ENCODE results near the gene PHF21A. TPM values are rescaled to one million over a fixed set of nuclear protein-coding genes. Genes with fewer than 3 reads are reported as not detected.

PHF21A gene
- total and polyA plus RNA-seq, 2 of the 13 experiments (the other 11 are each of a cell fraction or from before 2014, with no cell fraction given): 4.1 to 34.6 TPM

- 0 out of 2 replicates have a peak, but pooled peaks have one; percentile 2 for TF ChIP-seq ZNF761 (CRISPR knock-in tag; conservative IDR thresholded peaks at IDR 0.05)
- TF ChIP-seq GTF3A (CRISPR knock-in tag; conservative IDR thresholded peaks at IDR 0.05): 0 out of 2 replicates have a peak, but pooled peaks have one; percentile 3
- TF ChIP-seq ZFX (CRISPR knock-in tag; IDR thresholded peaks at IDR 0.05; ENCODE audit: low read depth): peak; percentile 39; the same call in 1 of the 2 replicates
- TF ChIP-seq, protein P1, sequence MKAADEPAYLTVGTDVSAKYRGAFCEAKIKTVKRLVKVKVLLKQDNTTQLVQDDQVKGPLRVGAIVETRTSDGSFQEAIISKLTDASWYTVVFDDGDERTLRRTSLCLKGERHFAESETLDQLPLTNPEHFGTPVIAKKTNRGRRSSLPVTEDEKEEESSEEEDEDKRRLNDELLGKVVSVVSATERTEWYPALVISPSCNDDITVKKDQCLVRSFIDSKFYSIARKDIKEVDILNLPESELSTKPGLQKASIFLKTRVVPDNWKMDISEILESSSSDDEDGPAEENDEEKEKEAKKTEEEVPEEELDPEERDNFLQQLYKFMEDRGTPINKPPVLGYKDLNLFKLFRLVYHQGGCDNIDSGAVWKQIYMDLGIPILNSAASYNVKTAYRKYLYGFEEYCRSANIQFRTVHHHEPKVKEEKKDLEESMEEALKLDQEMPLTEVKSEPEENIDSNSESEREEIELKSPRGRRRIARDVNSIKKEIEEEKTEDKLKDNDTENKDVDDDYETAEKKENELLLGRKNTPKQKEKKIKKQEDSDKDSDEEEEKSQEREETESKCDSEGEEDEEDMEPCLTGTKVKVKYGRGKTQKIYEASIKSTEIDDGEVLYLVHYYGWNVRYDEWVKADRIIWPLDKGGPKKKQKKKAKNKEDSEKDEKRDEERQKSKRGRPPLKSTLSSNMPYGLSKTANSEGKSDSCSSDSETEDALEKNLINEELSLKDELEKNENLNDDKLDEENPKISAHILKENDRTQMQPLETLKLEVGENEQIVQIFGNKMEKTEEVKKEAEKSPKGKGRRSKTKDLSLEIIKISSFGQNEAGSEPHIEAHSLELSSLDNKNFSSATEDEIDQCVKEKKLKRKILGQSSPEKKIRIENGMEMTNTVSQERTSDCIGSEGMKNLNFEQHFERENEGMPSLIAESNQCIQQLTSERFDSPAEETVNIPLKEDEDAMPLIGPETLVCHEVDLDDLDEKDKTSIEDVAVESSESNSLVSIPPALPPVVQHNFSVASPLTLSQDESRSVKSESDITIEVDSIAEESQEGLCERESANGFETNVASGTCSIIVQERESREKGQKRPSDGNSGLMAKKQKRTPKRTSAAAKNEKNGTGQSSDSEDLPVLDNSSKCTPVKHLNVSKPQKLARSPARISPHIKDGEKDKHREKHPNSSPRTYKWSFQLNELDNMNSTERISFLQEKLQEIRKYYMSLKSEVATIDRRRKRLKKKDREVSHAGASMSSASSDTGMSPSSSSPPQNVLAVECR (CRISPR knock-in tag; IDR thresholded peaks at IDR 0.05; ENCODE audit: borderline replicate concordance): peak; percentile 9; the same call in 1 of the 2 replicates
- peak; percentile 16 for TF ChIP-seq SAP130 (CRISPR knock-in tag; IDR thresholded peaks at IDR 0.05; ENCODE audit: low read depth)
- peak; percentile 0; the same call in 1 of the 2 replicates for TF ChIP-seq ZNF609 (CRISPR knock-in tag; IDR thresholded peaks at IDR 0.05; ENCODE audit: borderline replicate concordance)
- TF ChIP-seq CTCF (CRISPR knock-in tag; IDR thresholded peaks at IDR 0.05): peak; percentile 8; the same call in 1 of the 2 replicates
- TF ChIP-seq USF2 (IDR thresholded peaks at IDR 0.05; ENCODE audit: low read depth, low read length): no peak
- no peak for TF ChIP-seq USF2 (CRISPR knock-in tag; IDR thresholded peaks at IDR 0.05; ENCODE audit: borderline replicate concordance)
- no peak for TF ChIP-seq ELF3 (CRISPR knock-in tag; IDR thresholded peaks at IDR 0.05)
- TF ChIP-seq TAF1 (CRISPR knock-in tag; IDR thresholded peaks at IDR 0.05): peak; percentile 39; the same call in 1 of the 2 replicates
- 0 out of 2 replicates have a peak, but pooled peaks have one; percentile 6 for TF ChIP-seq IKZF5 (CRISPR knock-in tag; IDR thresholded peaks at IDR 0.05)
Observed at GRCh38 chr11:45922425-45923082, 198.7 kb downstream of the PHF21A start, which contains the start of gene LARGE2 (continued).
